Measurements from ENCODE around the gene KLHDC1.
"Not testable (repeated sequence)": the region's sequence is repeated elsewhere in the genome, so short reads cannot be mapped to it uniquely, and the experiment has no call there.

KLHDC1 gene, protein sequence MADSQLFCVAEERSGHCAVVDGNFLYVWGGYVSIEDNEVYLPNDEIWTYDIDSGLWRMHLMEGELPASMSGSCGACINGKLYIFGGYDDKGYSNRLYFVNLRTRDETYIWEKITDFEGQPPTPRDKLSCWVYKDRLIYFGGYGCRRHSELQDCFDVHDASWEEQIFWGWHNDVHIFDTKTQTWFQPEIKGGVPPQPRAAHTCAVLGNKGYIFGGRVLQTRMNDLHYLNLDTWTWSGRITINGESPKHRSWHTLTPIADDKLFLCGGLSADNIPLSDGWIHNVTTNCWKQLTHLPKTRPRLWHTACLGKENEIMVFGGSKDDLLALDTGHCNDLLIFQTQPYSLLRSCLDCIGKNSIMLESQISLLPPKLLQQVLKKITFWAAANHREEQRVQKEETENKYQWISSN

DNA sequence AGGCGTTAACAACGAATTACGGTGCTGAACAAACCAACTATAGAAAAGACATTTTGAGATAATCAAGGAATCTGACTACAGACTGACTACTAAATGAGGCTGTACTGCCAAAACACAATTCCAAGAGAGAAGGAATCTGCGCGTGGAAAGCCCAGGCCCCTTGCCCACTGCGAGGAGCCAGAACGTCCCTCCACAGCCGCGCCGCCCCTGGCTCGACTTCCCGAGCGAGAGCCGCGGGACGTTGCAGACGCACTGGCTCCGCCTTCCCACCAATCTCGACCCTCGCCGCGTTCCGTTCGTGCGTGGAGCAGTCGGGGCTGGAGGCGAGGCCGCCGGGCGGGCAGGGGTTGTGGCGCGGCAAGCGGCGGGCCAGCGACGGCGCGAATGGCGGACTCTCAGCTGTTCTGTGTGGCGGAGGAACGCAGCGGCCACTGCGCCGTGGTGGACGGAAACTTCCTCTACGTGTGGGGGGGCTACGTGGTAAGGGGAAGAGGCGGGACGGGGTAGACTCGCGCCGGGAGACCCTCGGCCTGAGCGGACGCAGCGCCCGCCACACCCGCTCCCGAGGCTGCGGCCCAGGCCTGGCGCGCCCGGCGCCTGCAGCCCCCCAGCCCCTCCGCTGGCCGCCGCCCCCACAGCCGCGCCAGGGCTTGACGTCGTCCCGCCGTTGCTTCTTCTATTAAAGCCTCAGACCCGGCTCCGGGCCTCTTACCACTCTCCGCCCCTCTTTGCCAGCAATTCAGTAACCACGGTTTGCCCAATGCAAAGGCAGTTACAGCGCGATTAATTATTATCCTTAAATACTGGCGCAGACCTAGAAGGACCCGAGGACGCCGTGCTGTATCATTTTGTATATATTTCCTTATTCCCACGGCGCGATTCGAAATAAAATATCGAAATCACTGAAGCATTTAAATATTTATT is at the start of gene KLHDC1:
Gene KLHDC1, plus strand, starts transcription at position 310 of the 924 bp plus-strand sequence. Its CDS starts 75 bp downstream, at position 385.
- DNase-seq = peak; percentile 84

DNA sequence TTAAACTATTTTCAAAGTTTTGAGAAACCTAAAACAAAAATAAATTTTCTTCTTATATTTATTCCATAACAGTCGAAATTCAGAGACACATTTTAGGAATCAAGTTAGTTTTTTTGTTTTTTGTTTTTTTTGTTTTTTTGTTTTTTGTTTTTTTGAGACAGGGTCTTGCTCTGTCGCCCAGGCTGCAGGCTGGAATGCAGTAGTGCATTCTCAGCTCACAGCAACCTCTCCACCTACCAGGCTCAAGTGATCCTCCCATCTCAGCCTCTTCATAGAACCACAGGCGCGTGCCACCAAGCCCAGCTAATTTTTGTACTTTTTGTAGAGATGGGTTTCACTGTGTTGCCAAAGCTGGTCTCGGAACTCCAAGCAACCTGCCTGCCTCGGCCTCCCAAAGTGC is 39.4 kb upstream of the KLHDC1 start:
- DNase-seq = no peak

DNA sequence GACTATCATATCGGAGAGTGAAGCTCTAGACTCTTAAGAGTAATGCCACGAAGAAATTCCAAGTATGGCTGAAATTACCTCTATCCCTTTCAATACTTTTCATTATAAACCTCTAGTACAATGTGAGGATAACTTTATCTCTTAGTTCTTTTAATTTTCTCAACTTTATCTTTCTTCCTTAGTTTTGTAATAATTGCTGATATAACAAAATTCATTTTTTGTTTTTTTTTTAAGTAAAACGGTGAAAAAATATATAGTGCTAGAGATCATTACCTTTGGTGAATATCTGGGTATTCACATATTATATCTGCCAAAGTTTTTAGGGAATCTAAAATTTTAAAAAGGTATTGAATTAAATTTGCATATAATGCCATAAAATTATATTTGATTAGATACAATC is 38.4 kb upstream of the KLHDC1 start:
- no peak for DNase-seq

DNA sequence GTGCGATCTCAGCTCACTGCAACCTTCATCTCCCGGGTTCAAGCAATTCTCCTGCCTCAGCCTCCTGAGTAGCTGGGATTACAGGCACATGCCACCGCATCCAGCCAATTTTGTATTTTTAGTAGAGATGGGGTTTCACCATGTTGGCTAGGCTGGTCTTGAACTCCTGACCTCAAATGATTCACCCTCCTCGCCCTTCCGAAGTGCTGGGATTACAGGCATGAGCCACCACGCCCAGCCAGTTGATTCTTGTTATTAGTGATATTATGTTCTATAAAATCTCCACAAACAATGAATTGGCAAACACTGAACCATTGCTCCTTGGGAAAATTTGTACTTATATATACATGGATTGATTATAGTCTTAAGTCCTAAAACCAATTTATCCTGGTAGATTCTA is 35.4 kb upstream of the KLHDC1 start:
- DNase-seq = not testable (repeated sequence)

DNA sequence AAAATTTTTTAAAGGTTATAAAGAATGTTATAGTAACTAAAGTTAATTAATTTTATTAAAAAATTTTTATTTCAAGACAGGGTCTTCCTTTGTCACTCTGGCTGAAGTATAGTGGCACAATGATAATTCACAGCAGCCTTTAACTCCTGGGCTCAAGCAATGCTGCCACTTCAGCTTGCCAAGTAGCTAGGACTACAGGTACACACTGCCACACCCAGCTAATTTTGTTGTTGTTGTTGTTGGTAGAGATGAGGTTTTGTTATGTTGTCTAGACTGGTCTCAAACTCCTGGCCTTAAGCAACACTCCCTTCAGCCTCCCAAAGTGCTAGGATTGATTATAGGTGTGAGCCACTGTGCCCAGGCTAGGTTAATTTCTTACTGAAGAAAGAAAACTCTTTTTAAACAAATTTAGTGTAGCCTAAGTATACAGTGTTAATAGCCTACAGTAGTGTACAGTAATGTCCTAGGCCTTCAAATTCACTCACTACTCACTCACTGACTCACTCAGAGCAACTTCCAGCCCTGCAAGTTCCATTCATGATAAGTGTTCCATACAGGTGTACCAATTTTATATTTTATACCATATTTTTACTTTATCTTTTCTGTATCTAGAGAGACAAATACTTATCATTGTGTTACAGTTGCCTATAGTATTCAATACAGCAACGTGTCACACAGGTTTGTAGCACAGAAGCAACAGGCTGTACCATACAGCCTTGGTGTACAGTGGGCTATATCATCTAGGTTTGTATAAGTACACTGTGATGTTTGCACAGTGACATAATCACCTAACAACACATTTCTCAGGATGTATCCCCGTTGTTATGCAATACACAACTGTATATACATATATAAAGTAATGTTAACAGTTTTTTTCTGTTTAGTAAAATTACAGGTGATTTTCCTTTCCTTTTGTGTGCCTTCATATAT is 33.1 kb upstream of the KLHDC1 start:
- no peak for DNase-seq

DNA sequence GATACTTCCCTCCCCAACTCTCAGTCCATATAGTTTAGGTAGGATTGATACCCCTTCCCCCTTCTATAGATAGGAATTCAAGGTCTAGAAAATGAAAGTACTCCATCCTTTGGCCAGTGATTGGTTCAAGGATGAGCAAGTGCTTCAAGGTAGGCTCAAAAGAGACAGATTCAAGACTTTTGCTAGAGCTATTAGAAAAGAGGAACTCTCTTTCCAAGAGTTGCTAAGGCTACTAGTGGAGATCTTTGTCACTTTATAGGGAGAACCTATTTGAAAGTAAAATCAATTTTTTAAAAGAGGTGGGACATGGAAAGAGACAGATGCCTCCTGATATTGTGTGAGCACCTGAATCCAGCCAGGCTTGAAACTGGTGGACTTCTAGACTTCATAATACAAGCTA is 22.4 kb upstream of the KLHDC1 start:
- no peak for DNase-seq

DNA sequence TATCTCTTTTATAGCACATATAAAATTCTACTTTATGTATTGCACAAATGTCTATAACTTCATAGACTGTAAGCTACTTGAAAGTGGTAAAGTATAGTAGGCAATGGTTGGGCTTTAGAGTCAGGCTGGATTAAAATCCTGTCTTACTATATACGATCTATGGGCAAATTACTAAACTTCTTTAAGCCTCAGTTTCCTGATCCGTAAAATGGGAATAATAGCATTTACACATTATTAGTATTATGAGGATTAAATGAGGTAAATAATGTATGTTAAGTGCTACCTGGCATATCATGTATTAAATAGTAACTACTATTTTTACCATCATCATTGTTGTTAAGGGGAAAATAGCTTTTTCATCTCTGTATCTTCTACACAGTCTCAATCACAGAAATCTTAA is 19.3 kb upstream of the KLHDC1 start:
- no peak for DNase-seq

DNA sequence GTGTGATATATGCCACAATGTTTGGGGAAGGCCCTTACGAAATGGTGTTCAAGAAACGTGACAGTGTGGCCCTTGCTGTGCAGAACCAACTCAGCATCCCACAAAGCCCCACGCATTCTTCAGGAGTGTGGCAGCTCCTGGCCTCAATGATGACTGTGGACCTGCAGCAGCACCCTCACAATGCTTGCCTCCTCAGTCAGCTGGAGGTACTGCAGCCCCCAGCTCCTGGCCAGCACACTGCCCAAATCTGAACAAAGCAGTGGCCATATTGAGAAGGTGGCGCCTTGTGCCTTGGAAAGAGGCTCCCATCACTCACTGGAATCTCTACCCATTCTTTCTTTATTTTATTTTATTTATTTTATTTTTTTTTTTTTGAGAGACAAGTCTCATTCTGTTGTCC is 15.3 kb upstream of the KLHDC1 start:
- DNase-seq = no peak

DNA sequence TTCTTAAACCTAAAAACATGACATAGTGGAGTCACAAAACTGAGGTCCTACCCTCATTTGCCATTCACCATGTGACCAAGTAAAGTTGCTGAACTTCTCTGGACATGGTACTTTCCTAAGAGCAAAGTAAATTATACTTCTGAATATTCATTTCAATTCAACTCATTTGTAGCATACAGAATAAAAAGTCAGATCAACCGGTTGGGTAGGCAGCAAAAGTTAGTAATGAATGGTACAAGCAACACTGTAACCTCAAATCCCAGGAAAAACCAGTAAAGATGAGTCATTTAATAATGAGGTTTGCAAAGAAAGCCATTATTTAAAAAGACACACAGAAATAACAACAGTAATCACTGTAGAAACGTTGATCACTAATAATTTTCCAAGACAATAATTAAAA is 13.6 kb upstream of the KLHDC1 start:
- no peak for DNase-seq

DNA sequence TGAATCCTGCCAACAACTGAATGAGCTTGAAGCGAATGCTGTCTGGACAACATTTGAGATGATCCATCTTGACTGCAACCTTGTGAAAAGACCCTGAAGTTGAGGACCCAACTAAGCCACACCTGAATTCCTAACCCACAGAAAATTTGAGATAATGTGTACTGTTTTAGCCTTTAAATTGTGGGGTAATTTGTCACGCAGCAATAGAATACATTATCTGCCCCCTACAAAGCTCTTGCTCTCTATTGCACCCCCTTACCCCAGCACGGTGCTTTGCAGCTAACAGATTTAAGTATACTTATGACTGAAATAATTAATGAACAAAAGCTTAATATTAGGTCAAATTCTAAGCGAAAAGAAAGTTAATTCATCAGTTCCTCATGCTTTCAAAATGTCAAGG is 6.5 kb upstream of the KLHDC1 start:
- no peak for DNase-seq

DNA sequence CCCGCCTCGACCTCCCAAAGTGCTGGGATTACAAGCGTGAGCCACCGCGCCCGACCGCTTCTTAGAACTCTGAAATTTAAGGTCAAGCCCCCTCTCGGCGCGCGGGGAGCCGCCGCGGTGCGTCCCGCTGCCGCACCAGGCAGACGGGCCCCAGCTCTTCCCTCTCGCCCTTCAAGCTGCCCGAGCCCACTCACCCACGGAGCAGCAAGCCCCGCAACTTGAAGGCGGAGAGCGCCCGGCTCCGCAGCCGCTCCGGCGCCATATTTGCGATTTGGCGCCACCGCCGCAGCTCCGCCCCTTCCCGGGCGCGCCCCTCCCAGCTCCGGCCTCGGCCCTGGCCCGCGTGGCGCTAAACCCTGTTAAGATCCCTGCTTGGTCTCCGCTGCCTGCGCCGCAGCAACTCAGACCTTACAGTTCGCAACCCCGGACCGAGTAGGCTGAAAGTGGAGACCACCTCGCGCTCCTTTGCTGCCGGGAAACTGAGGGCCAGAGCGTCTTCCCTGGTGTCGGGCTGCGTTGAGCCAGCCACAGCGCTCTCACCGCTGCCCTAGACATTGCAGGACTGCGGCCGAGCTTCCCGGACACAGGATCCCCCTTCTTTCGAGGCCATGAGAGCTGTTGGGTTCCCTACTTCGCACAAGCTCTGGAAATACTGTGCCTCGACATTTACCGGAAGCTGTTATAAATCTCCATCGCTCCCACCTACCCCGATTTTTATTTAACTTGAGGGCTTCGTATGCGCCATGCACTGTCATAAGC is 4.8 kb upstream of the KLHDC1 start, which contains the start of gene POLE2:
Gene POLE2, minus strand, starts transcription at position 273 of the 759 bp plus-strand sequence. Its CDS starts 11 bp downstream, at position 262.
- peak; percentile 70 for DNase-seq

DNA sequence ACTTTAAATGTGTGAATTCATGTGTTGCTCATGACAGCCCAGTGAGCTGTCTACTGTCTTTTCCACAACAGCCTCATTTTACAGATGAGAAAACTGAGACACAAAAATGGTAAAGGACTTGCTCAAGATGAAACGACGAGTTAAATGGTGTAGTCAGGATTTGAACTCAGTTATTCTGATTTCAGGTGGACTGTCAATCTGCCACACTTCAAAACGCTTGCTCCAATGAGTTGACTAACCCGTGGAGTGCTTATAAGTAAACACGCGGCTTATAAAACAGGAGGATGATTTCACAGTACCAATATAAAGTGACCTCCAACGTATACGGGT is 4.3 kb upstream of the KLHDC1 start:
- no peak for DNase-seq

DNA sequence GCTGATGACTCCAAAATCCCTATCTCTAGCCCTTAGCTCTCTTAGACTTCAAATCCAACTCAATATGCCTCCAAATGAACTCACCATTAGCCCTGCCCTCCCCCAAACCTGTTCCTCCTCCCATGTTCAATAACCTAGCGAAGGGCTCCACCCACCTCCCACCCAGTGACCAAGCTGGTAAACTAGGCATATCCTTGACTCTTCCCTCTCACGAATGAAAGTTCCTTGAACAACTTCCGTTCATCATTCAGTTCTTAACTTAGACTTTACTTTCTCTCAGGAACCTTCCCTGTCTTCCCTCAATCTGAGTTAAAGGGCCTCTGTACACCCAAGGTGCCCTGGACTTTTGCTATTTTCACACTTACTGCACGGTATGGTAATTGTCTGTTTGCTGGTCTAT is 1.9 kb upstream of the KLHDC1 start:
- DNase-seq = no peak

DNA sequence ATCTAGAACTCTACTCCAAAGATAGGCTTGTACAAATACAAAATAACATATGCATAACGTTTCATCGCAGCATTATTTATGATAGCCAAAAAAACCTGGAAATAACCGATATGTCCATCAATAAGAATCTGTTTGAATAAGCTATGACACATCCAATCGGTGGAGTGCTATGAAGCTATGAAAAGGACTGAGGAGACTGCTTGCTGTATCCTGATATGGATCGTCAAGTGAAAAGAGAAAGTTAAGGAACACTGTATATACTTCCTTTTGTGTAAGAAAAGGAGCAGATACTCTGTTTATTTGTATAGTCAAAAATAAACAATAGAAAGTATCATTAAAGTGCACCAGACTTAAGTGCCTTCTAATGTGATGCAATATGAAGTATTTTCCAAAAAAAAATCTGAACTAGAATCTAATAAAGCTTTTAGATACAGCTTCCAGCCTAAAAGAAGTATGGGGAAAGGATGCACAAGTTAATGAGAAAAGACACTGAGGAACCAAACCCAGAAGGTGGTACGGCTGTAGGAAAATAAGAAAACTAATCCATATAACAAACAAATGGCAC is 645 bp upstream of the KLHDC1 start:
- no peak for DNase-seq

DNA sequence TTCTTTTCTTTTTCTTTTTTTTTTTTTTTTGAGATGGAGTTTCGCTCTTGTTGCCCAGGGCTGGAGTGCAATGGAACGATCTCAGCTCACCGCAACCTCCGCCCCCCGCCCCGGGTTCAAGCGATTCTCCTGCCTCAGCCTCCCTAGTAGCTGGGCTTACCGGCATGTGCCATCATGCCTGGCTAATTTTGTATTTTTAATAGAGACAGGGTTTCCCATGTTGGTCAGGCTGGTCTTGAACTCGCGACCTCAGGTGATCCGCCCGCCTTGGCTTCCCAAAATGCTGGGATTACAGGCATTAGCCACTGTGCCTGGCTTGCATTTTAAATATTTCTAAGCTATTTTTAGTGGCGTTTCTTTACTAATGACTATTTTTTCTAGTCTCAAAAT is 810 bp downstream of the KLHDC1 start:
- not testable (repeated sequence) for DNase-seq

DNA sequence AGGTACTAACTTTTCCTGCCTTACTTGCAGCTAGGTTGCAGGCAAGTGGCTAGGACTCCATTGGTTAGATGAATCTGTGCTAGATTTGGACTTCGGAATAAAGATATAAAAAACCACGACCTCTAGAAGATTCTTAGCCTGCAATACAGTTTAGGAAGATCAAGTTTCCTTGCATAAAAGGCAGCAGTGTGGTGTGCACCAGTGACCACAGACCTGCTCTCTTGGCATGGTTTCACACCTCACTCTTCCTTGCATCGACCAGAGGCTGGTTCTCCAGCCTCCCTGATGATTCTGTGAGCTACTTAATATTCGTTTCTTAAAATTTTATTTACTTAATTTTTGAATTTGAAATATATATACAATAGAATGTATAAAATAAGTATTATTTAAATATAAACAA is 9.8 kb downstream of the KLHDC1 start:
- no peak for DNase-seq

DNA sequence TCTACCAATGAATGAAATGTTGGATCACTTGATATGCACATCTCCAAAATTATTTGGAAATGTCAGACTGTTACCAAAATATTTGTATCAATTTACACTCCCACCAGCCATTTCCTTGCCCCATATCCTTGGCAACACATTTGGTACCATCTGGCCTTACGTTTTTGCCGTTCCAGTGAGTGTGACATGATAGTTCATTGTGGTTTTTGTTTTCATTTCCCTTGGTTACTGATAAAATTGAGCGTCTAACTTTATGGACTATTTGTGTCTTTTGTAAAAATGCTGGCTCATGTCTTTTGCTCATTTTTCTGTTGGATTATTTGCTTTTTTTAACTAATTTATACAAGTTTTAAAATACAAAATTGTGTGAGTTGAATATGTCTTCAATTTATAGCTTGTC is 11.0 kb downstream of the KLHDC1 start:
- DNase-seq = no peak

DNA sequence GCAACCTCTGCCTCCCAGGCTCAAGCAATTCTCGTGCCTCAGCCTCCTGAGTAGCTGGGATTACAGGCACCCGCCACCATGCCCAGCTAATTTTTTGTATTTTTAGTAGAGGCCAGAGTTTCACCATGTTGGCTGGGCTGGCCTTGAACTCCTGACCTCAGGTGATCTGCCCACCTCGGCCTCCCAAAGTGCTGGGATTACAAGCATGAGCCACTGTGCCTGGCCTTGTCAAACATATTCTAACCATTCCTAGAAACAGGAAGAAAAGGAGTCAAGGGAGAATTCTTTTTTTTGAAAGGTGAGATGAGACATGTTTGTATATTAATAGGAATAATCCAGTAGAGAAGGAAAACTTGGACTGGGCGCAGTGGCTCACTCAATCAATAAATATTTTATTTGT is 11.6 kb downstream of the KLHDC1 start:
- DNase-seq = not testable (repeated sequence)

DNA sequence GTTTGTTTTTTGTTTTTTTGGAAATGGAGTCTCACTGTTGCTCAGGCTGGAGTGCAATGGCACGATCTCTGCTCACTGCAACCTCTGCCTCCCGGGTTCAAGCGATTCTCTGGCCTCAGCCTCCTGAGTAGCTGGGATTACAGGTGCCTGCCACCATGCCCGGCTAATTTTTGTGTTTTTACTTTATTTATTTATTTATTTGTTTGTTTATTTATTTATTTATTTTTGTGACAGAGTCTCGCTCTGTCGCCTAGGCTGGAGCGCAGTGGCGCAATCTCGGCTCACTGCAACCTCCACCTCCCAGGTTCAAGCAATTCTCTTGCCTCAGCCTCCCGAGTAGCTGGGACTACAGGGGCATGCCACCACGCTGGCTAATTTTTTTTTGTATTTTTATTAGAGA is 18.1 kb downstream of the KLHDC1 start:
- not testable (repeated sequence) for DNase-seq

DNA sequence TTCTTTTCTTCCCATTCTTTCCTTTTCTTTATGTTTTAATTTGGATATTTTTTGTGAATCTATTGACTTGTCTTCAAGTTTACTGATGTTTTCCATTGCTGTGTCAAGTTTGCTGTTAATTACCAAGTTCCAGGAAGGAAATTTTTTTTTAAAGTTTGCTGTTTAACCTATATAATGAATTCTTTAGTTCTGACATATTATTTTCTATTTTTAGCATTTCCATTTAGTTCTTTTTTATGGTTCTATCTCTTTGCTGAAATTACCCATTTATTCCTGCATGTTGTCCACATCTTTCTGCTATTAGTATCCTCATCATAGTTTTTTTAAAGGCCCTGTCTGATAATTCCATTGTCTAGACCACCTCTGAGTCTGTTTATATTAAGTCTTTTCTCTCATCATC is 27.8 kb downstream of the KLHDC1 start:
- DNase-seq = no peak

DNA sequence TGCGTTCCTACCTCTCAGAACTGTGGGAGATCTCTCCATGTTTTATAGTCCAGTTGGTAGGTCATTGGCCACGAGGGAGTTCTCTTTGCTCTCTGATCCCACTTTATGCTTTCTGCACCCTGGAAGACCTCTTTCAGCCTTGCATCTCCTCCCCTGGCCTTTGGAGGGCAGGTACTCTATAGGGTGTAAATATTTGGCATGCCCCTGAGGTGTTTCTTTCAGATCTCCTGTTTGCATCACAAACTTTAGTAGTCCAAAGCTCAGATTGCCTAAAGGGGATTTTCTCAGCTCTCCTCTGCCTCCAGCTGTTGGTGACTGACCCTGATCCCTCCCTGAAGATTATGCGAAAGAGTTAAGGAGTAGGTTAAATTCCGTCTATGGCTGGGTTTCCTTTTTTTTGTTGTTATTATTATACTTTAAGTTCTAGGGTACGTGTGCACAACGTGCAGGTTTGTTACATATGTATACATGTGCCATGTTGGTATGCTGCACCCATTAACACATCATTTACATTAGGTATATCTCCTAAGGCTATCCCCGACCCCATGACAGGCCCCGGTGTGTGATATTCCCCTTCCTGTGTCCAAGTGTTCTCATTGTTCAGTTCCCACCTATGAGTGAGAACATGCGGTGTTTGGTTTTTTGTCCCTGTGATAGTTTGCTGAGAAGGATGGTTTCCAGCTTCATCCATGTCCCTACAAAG is 29.0 kb downstream of the KLHDC1 start:
- DNase-seq = not testable (repeated sequence)

Measured in GDM1 (cell line).